GM19193 (cell line): ENCODE data around the gene SNAPC3.

Experiments used
- POLR2A ChIP-seq: IDR thresholded peaks from 4 replicates; pipeline ENCODE4 v1.6.1; 2011; ENCODE audit not compliant: insufficient read depth, insufficient read length; ENCODE audit errors: extremely low read depth

SNAPC3 gene

GRCh38 chr9:15510789-15511575 is 88.3 kb downstream of the SNAPC3 start, which contains the start of gene PSIP1:
PSIP1 (minus strand) TSS chr9:15510970; CDS start chr9:15510188, 782 bp downstream.
- peak; percentile 95 for TF ChIP-seq POLR2A
